T-helper 22 cell (primary cell): Measurements from ENCODE around the gene MEIS2.

ENCODE experiments used
- DNase-seq: peaks from one replicate; pipeline ENCODE4 v3.0.0-alpha.2; 2020; ENCODE audit warnings: low read depth

The MEIS2 gene

GRCh38 chr15:37077623-37078351 lies 22.6 kb downstream of the MEIS2 start:
- no peak for DNase-seq

- DNase-seq, result no peak
Observed at GRCh38 chr15:37076543-37076942, 23.8 kb downstream of the MEIS2 start.

- DNase-seq, result no peak
Observed at GRCh38 chr15:37075777-37076176, 24.6 kb downstream of the MEIS2 start.

GRCh38 chr15:37072181-37072580 lies 28.2 kb downstream of the MEIS2 start:
- DNase-seq, result no peak

GRCh38 chr15:37071134-37071533 lies 29.2 kb downstream of the MEIS2 start:
- DNase-seq, result no peak

GRCh38 chr15:37070686-37071085 lies 29.7 kb downstream of the MEIS2 start:
- DNase-seq, result no peak

GRCh38 chr15:37061996-37062395 lies 38.4 kb downstream of the MEIS2 start:
- no peak for DNase-seq

- no peak for DNase-seq
Observed at GRCh38 chr15:37059086-37059485, 41.3 kb downstream of the MEIS2 start.

GRCh38 chr15:37058316-37058985 lies 41.9 kb downstream of the MEIS2 start:
- no peak for DNase-seq

- DNase-seq, result no peak
Observed at GRCh38 chr15:37057831-37058230, 42.5 kb downstream of the MEIS2 start.

GRCh38 chr15:37057256-37057655 lies 43.1 kb downstream of the MEIS2 start:
- no peak for DNase-seq

GRCh38 chr15:37056177-37057121 lies 43.9 kb downstream of the MEIS2 start:
- DNase-seq, result no peak

- no peak for DNase-seq
Observed at GRCh38 chr15:37055481-37055880, 44.9 kb downstream of the MEIS2 start.

GRCh38 chr15:37054336-37054735 lies 46.0 kb downstream of the MEIS2 start:
- DNase-seq, result no peak

GRCh38 chr15:37053166-37053565 lies 47.2 kb downstream of the MEIS2 start:
- DNase-seq, result no peak

- DNase-seq, result no peak
Observed at GRCh38 chr15:37050345-37050744, 50.0 kb downstream of the MEIS2 start.

- DNase-seq, result no peak
Observed at GRCh38 chr15:37046876-37047614, 53.3 kb downstream of the MEIS2 start.

GRCh38 chr15:37045859-37046740 lies 54.2 kb downstream of the MEIS2 start:
- no peak for DNase-seq

- DNase-seq, result no peak
Observed at GRCh38 chr15:37044915-37045648, 55.3 kb downstream of the MEIS2 start.

- DNase-seq, result no peak
Observed at GRCh38 chr15:37041836-37042235, 58.5 kb downstream of the MEIS2 start.
